ENCODE results near the gene SUN1.

- TF ChIP-seq CTCF (IDR thresholded peaks at IDR 0.05) (peak in 1 of 6 experiments; percentile 11), POLR2A (IDR thresholded peaks at IDR 0.05) (no peak)
Observed at GRCh38 chr7:832167-832967, at the start of gene SUN1.
